ENCODE data around the gene AARS1.
A peak's percentile ranks its signal among the peaks of the same experiment; 100 is the strongest.

DNA sequence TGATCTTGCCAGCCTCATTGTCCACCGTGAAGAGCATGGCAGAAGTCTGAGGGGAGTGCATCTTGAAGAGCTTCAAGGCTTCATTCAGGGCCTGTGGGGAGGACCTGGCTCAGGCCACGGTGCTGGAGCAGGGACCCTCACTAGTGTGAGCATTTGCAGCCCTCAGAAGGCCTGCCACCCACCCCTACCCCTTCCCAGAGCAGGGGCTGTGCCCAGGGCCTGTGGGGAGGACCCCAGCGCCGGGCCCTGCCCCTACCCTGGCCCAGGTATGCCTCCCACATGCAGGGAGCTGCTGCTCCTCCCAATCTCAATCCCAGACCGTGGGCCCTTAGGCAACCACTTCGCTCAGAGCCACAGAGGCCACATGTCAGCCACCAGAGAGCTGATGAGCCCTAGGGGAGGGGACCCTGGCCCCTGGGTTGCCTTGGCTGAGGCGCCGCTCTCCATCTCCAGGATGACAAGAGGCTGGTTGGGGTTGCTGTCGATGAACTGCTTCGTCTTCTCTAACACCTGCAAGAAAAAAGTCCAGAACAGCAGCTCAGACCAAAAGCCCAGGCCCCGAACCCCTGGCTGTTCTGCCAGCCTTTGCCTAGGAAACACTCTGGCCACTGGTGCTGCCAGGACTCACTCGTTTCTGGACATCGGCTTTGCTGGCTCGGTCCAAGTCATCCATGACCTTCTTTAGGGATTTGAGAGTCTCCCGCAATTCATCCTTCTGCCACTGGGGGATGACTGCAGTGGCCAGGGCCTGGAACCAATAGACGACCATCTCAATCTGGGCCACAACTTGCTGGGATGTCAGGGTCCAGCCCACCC is 35.8 kb downstream of the AARS1 start:
- TF ChIP-seq, protein P1, sequence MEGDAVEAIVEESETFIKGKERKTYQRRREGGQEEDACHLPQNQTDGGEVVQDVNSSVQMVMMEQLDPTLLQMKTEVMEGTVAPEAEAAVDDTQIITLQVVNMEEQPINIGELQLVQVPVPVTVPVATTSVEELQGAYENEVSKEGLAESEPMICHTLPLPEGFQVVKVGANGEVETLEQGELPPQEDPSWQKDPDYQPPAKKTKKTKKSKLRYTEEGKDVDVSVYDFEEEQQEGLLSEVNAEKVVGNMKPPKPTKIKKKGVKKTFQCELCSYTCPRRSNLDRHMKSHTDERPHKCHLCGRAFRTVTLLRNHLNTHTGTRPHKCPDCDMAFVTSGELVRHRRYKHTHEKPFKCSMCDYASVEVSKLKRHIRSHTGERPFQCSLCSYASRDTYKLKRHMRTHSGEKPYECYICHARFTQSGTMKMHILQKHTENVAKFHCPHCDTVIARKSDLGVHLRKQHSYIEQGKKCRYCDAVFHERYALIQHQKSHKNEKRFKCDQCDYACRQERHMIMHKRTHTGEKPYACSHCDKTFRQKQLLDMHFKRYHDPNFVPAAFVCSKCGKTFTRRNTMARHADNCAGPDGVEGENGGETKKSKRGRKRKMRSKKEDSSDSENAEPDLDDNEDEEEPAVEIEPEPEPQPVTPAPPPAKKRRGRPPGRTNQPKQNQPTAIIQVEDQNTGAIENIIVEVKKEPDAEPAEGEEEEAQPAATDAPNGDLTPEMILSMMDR (IDR thresholded peaks at IDR 0.05): peak in 3 of 6 experiments; percentile 13 to 41 (median 22)
- TF ChIP-seq POLR2A (IDR thresholded peaks at IDR 0.05): no peak

All from thyroid gland (tissue), 4 donors.